Thymus (tissue), 11 donors: ENCODE results near the gene ZNF692. TPM values are rescaled to one million over a fixed set of nuclear protein-coding genes. Genes with fewer than 3 reads are reported as not detected.

Source experiments
- DNase-seq, 9 donors: peaks; one replicate each; pipeline ENCODE4 v3.0.0-alpha.2; 2013; ENCODE audit warnings: low spot score in 9 of 9, low read depth in 6 of 9, missing footprints in 1 of 9
- H3K27ac ChIP-seq, 2 donors: one replicate each; pipeline ENCODE4 v1.5.1; 2013; ENCODE audit warnings: control low read depth in 1 of 2, low read depth in 1 of 2, low read length in 1 of 2, mild to moderate bottlenecking in 1 of 2, moderate library complexity in 1 of 2
- H3K27me3 ChIP-seq, 2 donors: one replicate each; pipeline ENCODE4 v1.5.1; 2013; ENCODE audit warnings: low read length in 1 of 2; ENCODE audit not compliant: control insufficient read depth in 2 of 2, insufficient read depth in 1 of 2
- H3K36me3 ChIP-seq, 2 donors: one replicate each; pipeline ENCODE4 v1.5.1; 2013; ENCODE audit warnings: low read length in 1 of 2, mild to moderate bottlenecking in 1 of 2, moderate library complexity in 1 of 2; ENCODE audit not compliant: control insufficient read depth in 2 of 2, insufficient read depth in 2 of 2
- H3K4me1 ChIP-seq, 2 donors: one replicate each; pipeline ENCODE4 v1.5.1; 2013; ENCODE audit warnings: low read length in 2 of 2; ENCODE audit not compliant: control insufficient read depth in 2 of 2, insufficient read depth in 2 of 2
- H3K4me3 ChIP-seq, 2 donors: one replicate each; pipeline ENCODE4 v1.5.1; 2013; ENCODE audit warnings: low read length in 2 of 2, control low read depth in 1 of 2, mild to moderate bottlenecking in 1 of 2
- H3K9me3 ChIP-seq, 2 donors: one replicate each; pipeline ENCODE4 v1.5.1; 2013; ENCODE audit warnings: low read length in 1 of 2, mild to moderate bottlenecking in 1 of 2; ENCODE audit not compliant: control insufficient read depth in 2 of 2, insufficient read depth in 1 of 2
- WGBS: extraction: QIAGEN DNeasy Blood & Tissue Kit; methylation state at CpG from one replicate; pipeline ENCODE4 v1.1.7; 2013; 5-methylcytosine and 5-hydroxymethylcytosine counted together
- polyA plus RNA-seq: library from polyadenylated mRNA; stranded (reverse); fragments of 200-250 nt; gene quantifications from one replicate; pipeline ENCODE4 v1.2.3, GENCODE V29; 2013
- total RNA-seq: library from RNA; stranded (reverse); fragments of 120-200 nt; gene quantifications from one replicate; pipeline ENCODE4 v1.2.4, GENCODE V29; 2013
- donor health status: healthy.

The ZNF692 gene
- total and polyA plus RNA-seq, 2 donors = 20.7 to 127 TPM

- Histone ChIP-seq H3K27ac (peak overlapping the region in 1 of 2 donors; percentile 54), H3K36me3 (peaks cover 48 to 76% of the 10 kb centered on the region in 2 donors), H3K9me3 (peaks cover 2 to 4% of the 10 kb centered on the region in 2 donors), H3K4me1 (peaks cover 18 to 52% of the 10 kb centered on the region in 2 donors), H3K4me3 (no peak overlapping the region), H3K27me3 (no peaks in the 10 kb centered on the region)
- DNase-seq = no peak
- WGBS = 97% methylated on average over 7 of the region's 7 CpGs
These were observed 6.1 kb downstream of the ZNF692 start for GRCh38 chr1:248852481-248853405.

- Histone ChIP-seq H3K4me1 (peaks cover 10 to 42% of the 10 kb centered on the region in 2 donors), H3K36me3 (peaks cover 62 to 86% of the 10 kb centered on the region in 2 donors), H3K27me3 (no peaks in the 10 kb centered on the region), H3K9me3 (peaks cover 0 to 4% of the 10 kb centered on the region in 2 donors), H3K27ac (no peak overlapping the region), H3K4me3 (no peak overlapping the region)
- DNase-seq = no peak
- WGBS = 78% methylated on average over 2 of the region's 2 CpGs
These were observed 7.5 kb downstream of the ZNF692 start for GRCh38 chr1:248851390-248851789.

- Histone ChIP-seq H3K36me3 (peaks cover 68 to 86% of the 10 kb centered on the region in 2 donors), H3K9me3 (peaks cover 0 to 4% of the 10 kb centered on the region in 2 donors), H3K27ac (no peak overlapping the region), H3K4me1 (peaks cover 10 to 35% of the 10 kb centered on the region in 2 donors), H3K27me3 (no peaks in the 10 kb centered on the region), H3K4me3 (no peak overlapping the region)
- WGBS = 87% methylated on average over 10 of the region's 10 CpGs
- no peak for DNase-seq
These were observed 8.2 kb downstream of the ZNF692 start for GRCh38 chr1:248850536-248851251.

GRCh38 chr1:248850124-248850523, 8.8 kb downstream of the ZNF692 start:
- Histone ChIP-seq H3K9me3 (peaks cover 0 to 4% of the 10 kb centered on the region in 2 donors), H3K27ac (no peak overlapping the region), H3K27me3 (no peaks in the 10 kb centered on the region), H3K4me1 (peaks cover 10 to 35% of the 10 kb centered on the region in 2 donors), H3K4me3 (no peak overlapping the region), H3K36me3 (peaks cover 69 to 86% of the 10 kb centered on the region in 2 donors)
- no peak for DNase-seq
- 98% methylated on average over 9 of the region's 9 CpGs for WGBS

- Histone ChIP-seq H3K36me3 (peaks cover 69 to 86% of the 10 kb centered on the region in 2 donors), H3K4me1 (peaks cover 10 to 34% of the 10 kb centered on the region in 2 donors), H3K27me3 (no peaks in the 10 kb centered on the region), H3K27ac (no peak overlapping the region), H3K4me3 (no peak overlapping the region), H3K9me3 (peaks cover 0 to 4% of the 10 kb centered on the region in 2 donors)
- DNase-seq = no peak
- WGBS = 95% methylated on average over 3 of the region's 3 CpGs
These were observed 9.2 kb downstream of the ZNF692 start for GRCh38 chr1:248849637-248850036.

- Histone ChIP-seq H3K9me3 (peaks cover 0 to 4% of the 10 kb centered on the region in 2 donors), H3K27ac (no peak overlapping the region), H3K36me3 (peaks cover 73 to 87% of the 10 kb centered on the region in 2 donors), H3K4me3 (no peak overlapping the region), H3K4me1 (peaks cover 8 to 30% of the 10 kb centered on the region in 2 donors), H3K27me3 (no peaks in the 10 kb centered on the region)
- DNase-seq = no peak
- 94% methylated on average over 3 of the region's 3 CpGs for WGBS
These were observed 9.7 kb downstream of the ZNF692 start for GRCh38 chr1:248849152-248849551.

- no peak for DNase-seq
- Histone ChIP-seq H3K36me3 (peaks cover 73 to 85% of the 10 kb centered on the region in 2 donors), H3K4me1 (peaks cover 4 to 25% of the 10 kb centered on the region in 2 donors), H3K4me3 (no peak overlapping the region), H3K9me3 (peaks cover 0 to 4% of the 10 kb centered on the region in 2 donors), H3K27ac (no peak overlapping the region), H3K27me3 (no peaks in the 10 kb centered on the region)
- WGBS = 99% methylated on average over 8 of the region's 8 CpGs
These were observed 10.3 kb downstream of the ZNF692 start for GRCh38 chr1:248848602-248849001.

- Histone ChIP-seq H3K4me1 (peaks cover 4 to 19% of the 10 kb centered on the region in 2 donors), H3K27me3 (no peaks in the 10 kb centered on the region), H3K9me3 (peaks cover 0 to 4% of the 10 kb centered on the region in 2 donors), H3K4me3 (no peak overlapping the region), H3K27ac (no peak overlapping the region), H3K36me3 (peaks cover 73 to 84% of the 10 kb centered on the region in 2 donors)
- WGBS = 99% methylated on average over 72 of the region's 72 CpGs
- no peak for DNase-seq
These were observed 10.8 kb downstream of the ZNF692 start for GRCh38 chr1:248847956-248848561.
